ENCODE data around the gene OVOL2.

- TF ChIP-seq CTCF (conservative IDR thresholded peaks at IDR 0.05): no peak
- TF ChIP-seq EZH2 (IDR thresholded peaks at IDR 0.05; ENCODE audit: low read depth): no peak
Measured at GRCh38 chr20:18055261-18055660, 2.5 kb downstream of the OVOL2 start.
